ENCODE measurements around the gene VPS37D.

DNA sequence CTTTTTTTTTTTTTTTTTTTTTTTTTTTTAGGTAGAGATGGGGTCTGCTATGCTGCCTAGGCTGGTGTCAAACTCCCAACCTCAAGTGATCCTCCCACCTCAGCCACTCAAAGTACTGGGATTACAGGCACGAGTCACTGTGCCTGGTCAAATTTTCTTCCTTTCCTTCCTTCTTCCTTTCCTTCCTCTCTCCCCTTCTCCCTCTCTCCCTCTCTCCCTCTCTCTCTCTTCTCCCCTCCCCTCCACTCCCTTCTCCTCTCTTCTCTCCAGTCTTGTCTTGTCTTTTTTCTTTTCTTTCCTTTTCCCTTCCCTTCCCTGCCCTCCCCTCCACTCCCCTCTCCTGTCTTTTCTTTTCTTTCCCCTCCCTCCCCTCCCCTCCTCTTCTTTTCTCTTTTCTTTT is 36.1 kb upstream of the VPS37D start:
- TF ChIP-seq CTCF (IDR thresholded peaks at IDR 0.05; ENCODE audit: low read depth, low read length) = no peak
- no peak for TF ChIP-seq EZH2phosphoT487 (IDR thresholded peaks at IDR 0.05; ENCODE audit: low read depth)
